Liver (tissue), 3 donors: ENCODE measurements around the gene MTURN.

ENCODE experiments used
- ATF3 ChIP-seq: IDR thresholded peaks from 2 replicates; pipeline ENCODE4 v1.6.1; 2016; ENCODE audit warnings: antibody characterized with exemption
- CTCF ChIP-seq: fragments of 150-350 bp; IDR thresholded peaks from 2 replicates; pipeline ENCODE4 v1.5.1; 2017; ENCODE audit warnings: improper control_type of control experiment, low read depth, low read length; ENCODE audit not compliant: missing input control
- RAD21 ChIP-seq, 2 donors: IDR thresholded peaks; 2 replicates each; pipeline ENCODE4 v1.6.1; 2016; ENCODE audit warnings: antibody characterized with exemption in 2 of 2, mild to moderate bottlenecking in 2 of 2
- donor health status: healthy.
- donor health status: healthy.

- no peak for TF ChIP-seq CTCF
- TF ChIP-seq RAD21 (IDR thresholded peaks at IDR 0.05), result no peak
- no peak for TF ChIP-seq ATF3
Measured at GRCh38 chr7:30169579-30169978, 34.8 kb downstream of the MTURN start.
